ENCODE data around the gene CD5L.

The CD5L gene

DNA sequence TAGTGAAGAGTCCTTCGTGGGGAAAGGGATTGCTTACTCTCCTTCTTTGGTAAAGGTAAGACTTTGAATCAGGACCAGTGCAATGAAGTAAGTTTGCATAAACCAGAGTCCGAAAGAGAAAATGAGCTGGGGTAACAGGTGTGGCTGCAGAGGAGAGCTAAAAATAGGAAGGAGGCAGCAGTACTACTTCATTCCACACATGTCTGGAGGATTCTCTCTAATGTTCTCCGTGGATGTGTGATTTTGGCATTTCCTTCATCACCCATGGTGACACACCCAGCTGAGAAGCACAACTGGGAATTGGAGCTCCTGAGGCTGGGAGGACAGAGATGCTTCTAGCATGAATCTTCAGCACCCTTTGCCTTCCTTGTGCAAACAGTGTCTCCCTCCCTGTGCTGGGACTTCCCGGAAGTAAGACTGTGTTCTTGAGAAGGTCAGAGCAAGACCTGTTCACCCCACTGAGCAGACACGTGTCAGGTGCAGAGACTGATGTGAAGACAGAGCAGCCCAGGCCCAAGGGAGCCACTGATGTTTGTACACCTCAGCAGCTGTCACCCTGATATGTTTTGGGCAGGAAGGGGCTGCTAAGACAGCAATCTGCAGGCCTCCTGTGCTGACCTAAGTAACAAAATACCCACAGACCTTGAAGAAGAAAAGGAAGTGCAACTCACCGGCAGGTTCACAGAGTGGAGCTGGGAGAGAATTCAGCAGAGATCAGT is 35.0 kb downstream of the CD5L start:
- DNase-seq = no peak

DNA sequence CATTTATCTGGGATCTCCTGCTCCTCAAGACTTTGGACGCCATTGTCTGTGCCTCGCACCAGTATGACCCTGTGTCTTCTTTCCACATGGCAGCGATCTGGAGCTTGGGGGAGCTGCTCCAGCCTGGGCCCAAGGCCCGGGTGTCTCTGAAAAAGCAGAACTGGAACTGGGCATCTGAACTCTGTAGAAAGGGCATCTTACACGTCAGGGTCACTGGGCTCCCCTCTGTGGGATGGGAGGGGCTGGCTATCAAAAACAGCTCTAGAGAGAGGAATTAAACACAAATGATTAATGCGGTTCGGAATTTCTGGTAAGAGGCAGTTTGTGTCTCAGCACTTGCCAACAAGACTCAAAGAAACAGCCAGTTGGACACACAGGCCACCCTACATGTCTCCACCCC is 37.8 kb downstream of the CD5L start:
- no peak for DNase-seq

DNA sequence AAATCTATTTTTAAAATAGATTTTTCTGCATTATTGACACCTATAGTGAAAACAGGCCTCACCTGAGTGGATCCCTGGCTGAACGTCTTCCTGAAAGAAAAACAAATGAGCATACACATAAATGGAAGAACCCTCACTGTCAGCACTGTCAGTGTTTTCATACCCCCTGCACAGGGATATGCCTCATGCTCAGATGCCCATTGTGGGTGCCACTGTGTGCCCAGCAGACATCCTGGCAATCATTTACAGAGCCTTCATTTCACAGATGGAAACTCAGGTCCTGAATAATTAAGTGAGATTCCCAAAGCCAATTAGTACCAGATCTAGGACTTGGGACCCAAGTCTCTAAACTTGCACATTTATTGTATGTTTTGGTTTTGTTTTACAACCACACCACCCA is 41.6 kb downstream of the CD5L start:
- DNase-seq = no peak

DNA sequence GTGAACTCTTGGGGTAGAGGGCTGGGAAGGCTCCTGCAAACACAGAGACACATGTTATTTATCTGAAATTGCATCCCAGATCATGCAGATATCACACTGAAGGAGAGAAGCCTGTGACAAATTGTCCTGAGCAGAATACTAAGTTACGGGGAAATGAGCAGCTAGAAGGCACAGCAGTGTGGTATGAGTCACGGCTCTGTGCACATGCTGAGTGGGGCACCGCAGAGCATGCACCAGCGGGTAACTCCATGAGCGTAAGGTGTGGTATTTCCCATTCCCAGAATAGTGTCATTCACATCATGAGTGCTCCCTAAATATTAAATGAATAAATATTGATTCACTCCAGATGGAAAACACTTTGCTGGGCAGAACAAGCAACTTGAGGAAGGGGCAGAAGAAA is 43.4 kb downstream of the CD5L start:
- DNase-seq = no peak

DNA sequence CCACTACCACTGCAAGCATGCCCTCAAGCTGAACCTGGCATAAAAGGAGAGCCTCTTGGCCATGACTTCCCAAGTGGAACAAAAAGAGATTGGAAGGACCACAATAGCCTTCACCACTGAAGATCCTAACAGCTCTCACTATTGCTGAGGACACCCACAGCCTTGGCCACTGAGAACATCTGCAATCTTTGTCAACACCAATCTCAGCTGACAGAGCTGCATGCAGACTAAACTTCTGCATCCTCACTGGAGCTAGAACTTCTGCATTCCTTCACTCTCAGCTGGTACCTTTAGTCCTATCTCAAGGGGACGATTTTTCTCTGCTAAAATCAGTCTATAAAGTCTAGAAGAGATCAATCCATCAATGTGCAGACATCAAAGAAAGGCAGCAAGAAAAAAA is 56.4 kb downstream of the CD5L start:
- DNase-seq = no peak

DNA sequence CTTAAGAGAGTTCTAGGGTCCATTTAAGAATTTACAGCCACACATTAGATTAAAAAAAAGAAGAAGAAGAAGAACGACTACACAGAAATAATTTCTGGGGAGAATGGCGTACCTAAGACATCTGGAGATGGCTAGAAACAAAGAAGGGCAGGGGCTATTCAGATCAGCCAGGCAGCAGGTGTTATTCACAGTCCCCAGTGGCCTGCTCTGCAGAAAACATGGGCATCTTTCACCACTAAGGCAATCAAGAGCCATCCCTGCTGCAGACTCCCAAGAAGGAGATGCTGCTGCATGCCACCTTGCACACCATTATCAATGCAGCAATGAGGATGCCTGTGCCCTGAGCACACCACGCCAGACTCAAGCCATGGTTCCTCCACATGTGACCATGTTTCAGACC is 56.8 kb downstream of the CD5L start:
- DNase-seq = no peak

DNA sequence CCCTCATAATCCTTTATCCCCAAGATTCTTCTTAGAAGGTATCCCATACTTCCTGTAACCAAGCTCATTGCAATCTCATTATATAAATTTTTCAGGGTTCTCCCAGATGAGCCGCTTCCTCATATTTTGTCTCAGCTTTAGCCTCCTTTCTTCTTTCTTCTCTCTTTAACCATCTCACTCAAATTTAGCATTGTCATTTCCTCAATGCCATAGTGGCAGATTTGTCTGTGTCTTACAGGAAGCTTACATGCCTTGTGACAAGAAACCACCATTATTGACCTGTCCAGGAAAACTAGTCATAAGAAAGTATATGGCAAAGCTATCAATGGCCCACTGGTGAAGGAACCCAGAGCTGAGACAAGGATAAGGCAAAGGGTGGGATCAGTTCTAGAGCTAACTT is 58.7 kb downstream of the CD5L start:
- no peak for DNase-seq

DNA sequence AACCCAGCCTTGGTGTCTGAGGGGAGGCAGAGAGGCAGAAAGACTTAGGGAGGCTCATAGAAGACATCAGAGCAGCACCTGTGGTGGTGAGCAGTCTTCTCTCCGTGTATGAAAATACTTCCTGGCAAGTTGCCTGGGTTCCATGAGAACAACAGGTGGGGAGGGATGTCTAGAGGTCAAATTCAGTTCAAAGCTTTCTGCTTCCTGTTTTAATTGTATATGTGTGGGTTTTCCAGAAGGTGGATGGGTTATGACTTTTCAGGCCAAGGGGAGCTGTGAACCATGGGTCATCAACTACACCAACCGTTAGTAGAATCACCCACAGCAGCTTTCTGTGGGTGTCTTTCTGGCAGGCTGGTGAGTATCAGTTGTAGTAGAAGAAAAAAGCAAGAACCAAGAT is 60.6 kb downstream of the CD5L start:
- no peak for DNase-seq
